PC-9 (cell line): ENCODE results near the gene SYPL1.

ENCODE experiments used
- CTCF ChIP-seq: fragments of 200-600 bp; sonication (generic); conservative IDR thresholded peaks from 2 replicates; pipeline ENCODE4 v1.6.1; 2017; ENCODE audit warnings: mixed run types, antibody characterized with exemption, mild to moderate bottlenecking, moderate library complexity
- EZH2 ChIP-seq: fragments of 200-600 bp; sonication (generic); IDR thresholded peaks from 2 replicates; pipeline ENCODE4 v1.8.0; 2017; ENCODE audit warnings: antibody characterized with exemption, low read depth

GRCh38 chr7:106083717-106084116 is 28.4 kb downstream of the SYPL1 start:
- TF ChIP-seq CTCF (no peak), EZH2 (no peak)
